ENCODE measurements around the gene FOXD2.

FOXD2 gene

GRCh38 chr1:47481936-47482335 lies 44.1 kb downstream of the FOXD2 start:
- DNase-seq (ENCODE audit: low read depth): no peak
- no peak overlapping the region for H3K4me3 ChIP-seq (ENCODE audit: control insufficient read depth, low read depth, low read length)
- TF ChIP-seq CTCF (conservative IDR thresholded peaks at IDR 0.05; ENCODE audit: control insufficient read depth, insufficient read depth, low read depth, low read length): no peak

DNA sequence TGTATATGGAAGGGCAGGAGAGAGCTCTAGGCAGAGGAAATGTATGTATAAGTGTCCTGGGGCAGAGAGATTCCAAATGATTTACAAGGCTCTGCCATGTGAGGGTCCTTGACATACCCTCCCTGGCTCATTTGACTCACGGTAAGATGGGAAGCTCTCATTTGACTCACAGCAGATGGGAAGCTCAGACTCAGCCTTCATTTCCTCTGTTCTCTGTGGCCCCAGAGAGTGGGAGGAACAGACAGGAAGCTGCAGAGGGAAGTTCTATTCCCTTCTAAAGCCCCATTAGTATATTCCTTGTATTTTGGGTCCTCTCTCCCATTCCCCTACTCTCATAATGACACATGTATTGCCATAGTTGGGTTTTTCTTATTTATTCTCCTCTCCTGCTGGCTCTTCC lies 44.9 kb downstream of the FOXD2 start:
- TF ChIP-seq CTCF (conservative IDR thresholded peaks at IDR 0.05; ENCODE audit: control insufficient read depth, insufficient read depth, low read depth, low read length): no peak
- DNase-seq (ENCODE audit: low read depth): peak; percentile 47
- H3K4me3 ChIP-seq (ENCODE audit: control insufficient read depth, low read depth, low read length): no peak overlapping the region

DNA sequence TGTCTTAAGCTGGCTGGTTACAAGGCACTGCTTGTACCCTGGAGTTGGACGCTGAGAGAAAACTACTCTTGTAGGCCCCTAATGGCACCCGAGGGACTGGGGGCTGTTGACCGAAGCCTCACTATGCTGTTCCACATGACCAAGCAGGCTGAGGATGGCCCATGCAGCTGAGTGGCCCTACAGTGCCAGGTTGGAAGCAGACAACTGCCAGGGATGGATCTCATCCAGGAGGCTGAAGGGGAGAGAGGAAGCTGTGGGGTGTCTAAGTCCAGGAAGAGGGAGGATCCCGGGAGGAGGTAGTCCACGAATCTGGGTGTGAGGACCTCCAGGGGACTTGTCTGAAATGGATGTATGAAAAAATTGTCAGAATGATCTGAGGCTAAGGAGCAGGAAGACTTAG lies 45.8 kb downstream of the FOXD2 start:
- H3K4me3 ChIP-seq (ENCODE audit: control insufficient read depth, low read depth, low read length): no peak overlapping the region
- DNase-seq (ENCODE audit: low read depth): no peak
- TF ChIP-seq CTCF (conservative IDR thresholded peaks at IDR 0.05; ENCODE audit: control insufficient read depth, insufficient read depth, low read depth, low read length): no peak

- TF ChIP-seq CTCF (conservative IDR thresholded peaks at IDR 0.05; ENCODE audit: control insufficient read depth, insufficient read depth, low read depth, low read length): no peak
- no peak overlapping the region for H3K4me3 ChIP-seq (ENCODE audit: control insufficient read depth, low read depth, low read length)
- DNase-seq (ENCODE audit: low read depth): no peak
Observed at GRCh38 chr1:47485817-47486216, 48.0 kb downstream of the FOXD2 start.

DNA sequence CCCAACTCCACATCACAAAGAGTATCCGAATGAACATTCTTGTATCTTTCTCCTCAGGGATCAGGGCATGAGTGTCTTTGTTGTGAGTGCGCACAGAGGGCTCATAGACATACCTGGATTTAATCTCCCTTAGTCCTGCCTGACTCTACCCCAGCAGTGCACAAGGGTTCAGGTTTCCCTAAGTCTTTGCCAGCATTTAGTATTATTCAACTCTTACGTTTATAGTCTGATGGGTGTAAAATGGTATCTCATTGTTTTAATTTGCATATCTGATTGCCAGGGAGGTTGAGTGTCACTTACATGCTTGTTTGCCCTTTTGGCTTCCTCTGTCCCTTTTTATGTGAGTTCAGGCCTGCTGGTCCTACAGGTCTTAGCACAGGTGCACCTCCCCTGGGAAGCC lies 49.5 kb downstream of the FOXD2 start:
- TF ChIP-seq CTCF (conservative IDR thresholded peaks at IDR 0.05; ENCODE audit: control insufficient read depth, insufficient read depth, low read depth, low read length): no peak
- no peak for DNase-seq (ENCODE audit: low read depth)

GRCh38 chr1:47487850-47488450 lies 50.1 kb downstream of the FOXD2 start:
- DNase-seq (ENCODE audit: low read depth): peak; percentile 23
- no peak for TF ChIP-seq CTCF (conservative IDR thresholded peaks at IDR 0.05; ENCODE audit: control insufficient read depth, insufficient read depth, low read depth, low read length)
- H3K4me3 ChIP-seq (ENCODE audit: control insufficient read depth, low read depth, low read length): no peak overlapping the region

More for the DNA sequence above, 49.5 kb downstream of the FOXD2 start:
- no peak overlapping the region for H3K4me3 ChIP-seq (ENCODE audit: control insufficient read depth, low read depth, low read length)
